ENCODE measurements around the gene GAREM2.
A peak's percentile ranks its signal among the peaks of the same experiment; 100 is the strongest.

GAREM2 gene

DNA sequence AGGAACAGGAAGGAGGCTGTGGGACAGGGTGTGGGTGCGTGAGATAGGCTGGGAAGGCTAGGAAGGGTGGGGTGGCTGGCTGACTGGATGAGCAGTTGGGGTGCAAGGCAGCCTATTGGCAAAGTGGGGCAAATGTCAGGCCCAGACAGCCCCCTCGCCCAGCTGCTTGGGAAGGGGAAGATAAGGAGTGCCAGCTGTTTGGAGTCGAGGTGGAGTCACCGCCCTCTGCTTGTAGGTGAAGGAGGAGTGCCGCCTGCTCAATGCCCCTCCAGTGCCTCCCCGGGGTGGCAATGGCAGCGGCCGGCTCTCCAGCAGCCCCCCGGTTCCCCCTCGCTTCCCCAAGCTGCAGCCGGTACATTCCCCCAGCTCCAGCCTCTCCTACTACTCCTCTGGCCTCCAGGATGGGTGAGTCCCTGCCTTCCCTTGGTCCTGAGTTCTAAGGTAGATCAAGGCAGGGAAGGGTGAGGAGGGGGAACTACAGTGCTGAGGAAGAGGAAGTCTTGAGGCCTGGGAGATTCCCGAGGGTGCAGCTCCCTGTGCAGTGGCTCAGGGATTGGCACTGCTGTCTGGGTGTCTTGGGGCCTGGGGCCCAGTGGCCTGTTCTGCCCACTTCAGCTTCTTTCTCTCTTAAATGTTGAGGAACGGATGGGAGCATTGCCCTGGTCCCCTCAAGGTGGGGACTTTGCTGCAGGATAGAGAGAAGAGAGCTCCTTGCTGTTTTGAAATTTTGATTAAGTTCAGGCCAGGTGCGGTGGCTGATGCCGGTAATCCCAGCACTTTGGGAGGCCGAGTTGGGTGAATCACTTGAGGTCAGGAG is 13.3 kb downstream of the GAREM2 start:
- Histone ChIP-seq H3K27me3 (peaks cover 31% of the 10 kb centered on the region), H4K20me1 (no peaks in the 10 kb centered on the region), H3K4me3 (peak overlapping the region; percentile 74), H3K4me1 (peaks cover 29% of the 10 kb centered on the region), H3K36me3 (peaks cover 33% of the 10 kb centered on the region), H3K9ac (no peak overlapping the region), H3K4me2 (peak overlapping the region; percentile 82), H3K27ac (no peak overlapping the region), H3K9me3 (no peaks in the 10 kb centered on the region)
- no peak for TF ChIP-seq Cebpa-rat (IDR thresholded peaks at IDR 0.05)

DNA sequence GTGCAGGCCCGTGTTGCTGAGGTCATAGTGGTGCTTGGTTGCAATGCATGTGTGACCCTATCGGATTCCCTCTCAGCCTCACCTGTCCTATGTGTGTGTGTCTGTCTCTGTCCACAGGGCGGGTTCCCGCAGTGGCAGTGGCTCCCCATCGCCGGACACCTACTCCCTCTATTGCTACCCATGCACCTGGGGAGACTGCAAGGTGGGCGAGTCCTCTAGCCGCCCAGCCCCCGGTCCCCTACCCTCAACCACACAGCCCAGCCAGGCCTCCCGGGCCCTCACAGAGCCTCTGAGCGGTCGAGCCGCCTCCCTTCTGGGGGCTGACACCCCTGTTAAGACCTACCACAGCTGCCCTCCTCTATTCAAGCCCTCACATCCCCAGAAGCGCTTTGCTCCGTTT is 14.2 kb downstream of the GAREM2 start:
- H3K9ac ChIP-seq: no peak overlapping the region
- no peak overlapping the region for H3K27ac ChIP-seq
- H3K27me3 ChIP-seq: peaks cover 30% of the 10 kb centered on the region
- peaks cover 42% of the 10 kb centered on the region for H3K36me3 ChIP-seq
- no peaks in the 10 kb centered on the region for H3K9me3 ChIP-seq
- no peak for TF ChIP-seq Cebpa-rat (IDR thresholded peaks at IDR 0.05)
- H4K20me1 ChIP-seq: no peaks in the 10 kb centered on the region
- H3K4me2 ChIP-seq: no peak overlapping the region
- H3K4me3 ChIP-seq: no peak overlapping the region
- peaks cover 29% of the 10 kb centered on the region for H3K4me1 ChIP-seq

DNA sequence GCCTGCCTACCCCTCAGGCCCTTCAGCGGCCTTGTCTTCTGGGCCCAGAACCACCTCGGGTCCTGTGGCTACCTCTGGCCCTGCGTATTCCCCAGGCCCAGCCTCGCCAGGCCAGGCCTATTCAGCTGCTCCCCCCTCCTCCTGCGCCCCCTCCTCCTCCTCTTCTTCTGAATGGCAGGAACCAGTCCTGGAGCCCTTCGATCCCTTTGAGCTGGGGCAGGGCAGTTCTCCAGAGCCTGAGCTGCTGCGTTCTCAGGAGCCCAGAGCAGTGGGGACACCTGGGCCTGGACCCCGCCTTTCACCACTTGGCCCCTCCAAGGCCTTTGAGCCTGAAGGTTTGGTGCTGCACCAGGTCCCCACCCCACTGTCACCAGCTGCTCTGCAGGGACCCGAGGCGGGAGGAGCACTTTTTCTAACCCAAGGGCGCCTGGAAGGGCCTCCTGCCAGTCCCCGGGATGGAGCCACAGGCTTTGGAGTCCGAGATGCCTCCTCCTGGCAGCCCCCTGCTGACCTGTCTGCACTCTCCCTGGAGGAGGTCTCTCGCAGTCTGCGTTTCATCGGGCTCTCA is 14.7 kb downstream of the GAREM2 start:
- Histone ChIP-seq H3K36me3 (peaks cover 47% of the 10 kb centered on the region), H3K27me3 (peaks cover 30% of the 10 kb centered on the region), H3K4me3 (no peak overlapping the region), H3K9ac (no peak overlapping the region), H3K4me1 (peaks cover 29% of the 10 kb centered on the region), H3K9me3 (no peaks in the 10 kb centered on the region), H3K4me2 (no peak overlapping the region), H3K27ac (no peak overlapping the region), H4K20me1 (no peaks in the 10 kb centered on the region)
- no peak for TF ChIP-seq Cebpa-rat (IDR thresholded peaks at IDR 0.05)

DNA sequence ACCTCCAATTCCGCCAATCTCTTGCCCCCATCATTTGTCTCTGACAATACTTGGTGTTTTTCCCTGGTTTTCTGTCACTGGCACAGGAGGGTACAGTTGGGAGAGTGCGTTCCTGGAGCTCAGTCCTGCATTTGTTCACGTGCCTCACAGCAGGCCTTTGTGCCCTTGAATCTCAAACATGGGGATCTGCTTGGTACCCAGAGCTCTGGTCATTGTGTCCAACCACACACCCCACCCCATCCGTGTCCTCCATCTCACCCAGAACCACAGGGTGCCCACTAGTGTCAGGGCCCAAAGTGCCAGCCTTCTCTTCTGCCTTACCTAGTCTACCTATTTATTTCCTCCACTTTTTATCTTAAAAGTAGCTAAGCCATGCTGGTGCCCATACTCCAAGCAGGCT is 16.2 kb downstream of the GAREM2 start:
- no peaks in the 10 kb centered on the region for H4K20me1 ChIP-seq
- H3K27ac ChIP-seq: no peak overlapping the region
- H3K27me3 ChIP-seq: peaks cover 23% of the 10 kb centered on the region
- no peak for TF ChIP-seq Cebpa-rat (IDR thresholded peaks at IDR 0.05)
- peaks cover 28% of the 10 kb centered on the region for H3K4me1 ChIP-seq
- H3K36me3 ChIP-seq: peaks cover 62% of the 10 kb centered on the region
- no peaks in the 10 kb centered on the region for H3K9me3 ChIP-seq
- no peak overlapping the region for H3K4me2 ChIP-seq
- H3K4me3 ChIP-seq: no peak overlapping the region
- H3K9ac ChIP-seq: no peak overlapping the region

DNA sequence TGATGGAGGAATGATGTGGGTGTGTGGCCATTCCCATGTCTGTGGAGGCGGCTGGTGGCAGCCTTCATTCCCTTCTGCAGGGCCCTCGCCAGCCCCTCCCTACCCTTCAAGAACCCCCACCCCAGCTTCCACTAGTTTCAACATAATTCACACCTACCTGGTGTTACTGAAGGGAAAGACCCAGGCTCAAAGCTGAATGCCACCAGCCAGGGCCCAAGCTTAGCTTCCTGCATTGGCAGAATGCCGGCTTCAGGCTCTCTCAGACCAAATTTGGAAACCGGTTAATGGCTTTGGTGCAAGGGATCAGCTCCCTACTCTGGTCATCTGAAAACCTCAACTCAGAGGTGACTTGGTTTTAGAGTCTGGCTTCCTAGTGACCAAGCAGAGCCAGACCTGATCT is 16.9 kb downstream of the GAREM2 start:
- H3K4me2 ChIP-seq: no peak overlapping the region
- peaks cover 17% of the 10 kb centered on the region for H3K27me3 ChIP-seq
- H3K4me3 ChIP-seq: no peak overlapping the region
- peaks cover 23% of the 10 kb centered on the region for H3K4me1 ChIP-seq
- no peaks in the 10 kb centered on the region for H3K9me3 ChIP-seq
- H3K36me3 ChIP-seq: peaks cover 68% of the 10 kb centered on the region
- H4K20me1 ChIP-seq: no peaks in the 10 kb centered on the region
- H3K27ac ChIP-seq: no peak overlapping the region
- no peak overlapping the region for H3K9ac ChIP-seq
- TF ChIP-seq Cebpa-rat (IDR thresholded peaks at IDR 0.05): no peak

DNA sequence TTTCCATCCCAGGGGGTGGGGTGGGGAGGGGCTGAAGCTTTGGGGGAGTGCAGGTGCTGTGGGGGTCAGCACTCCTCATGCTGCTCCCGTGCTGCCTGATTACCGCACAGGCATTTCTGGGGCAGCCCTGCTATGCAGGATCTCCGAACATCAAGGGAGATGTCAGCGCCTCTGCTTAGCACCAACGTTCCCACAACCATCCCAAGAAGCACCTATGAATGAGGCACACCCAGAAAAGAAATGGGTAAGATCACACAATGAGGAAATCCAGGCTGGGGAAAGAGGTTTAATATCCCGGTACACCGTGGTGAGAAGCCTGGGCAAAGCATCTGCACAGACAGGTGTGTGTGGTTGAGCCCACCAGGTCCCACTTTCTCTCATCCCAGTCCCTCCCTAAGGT is 17.5 kb downstream of the GAREM2 start:
- Histone ChIP-seq H4K20me1 (no peaks in the 10 kb centered on the region), H3K4me1 (peaks cover 17% of the 10 kb centered on the region), H3K9me3 (no peaks in the 10 kb centered on the region), H3K27me3 (peaks cover 10% of the 10 kb centered on the region), H3K27ac (no peak overlapping the region), H3K36me3 (peaks cover 75% of the 10 kb centered on the region), H3K4me2 (no peak overlapping the region), H3K4me3 (no peak overlapping the region), H3K9ac (no peak overlapping the region)
- TF ChIP-seq Cebpa-rat (IDR thresholded peaks at IDR 0.05): no peak

DNA sequence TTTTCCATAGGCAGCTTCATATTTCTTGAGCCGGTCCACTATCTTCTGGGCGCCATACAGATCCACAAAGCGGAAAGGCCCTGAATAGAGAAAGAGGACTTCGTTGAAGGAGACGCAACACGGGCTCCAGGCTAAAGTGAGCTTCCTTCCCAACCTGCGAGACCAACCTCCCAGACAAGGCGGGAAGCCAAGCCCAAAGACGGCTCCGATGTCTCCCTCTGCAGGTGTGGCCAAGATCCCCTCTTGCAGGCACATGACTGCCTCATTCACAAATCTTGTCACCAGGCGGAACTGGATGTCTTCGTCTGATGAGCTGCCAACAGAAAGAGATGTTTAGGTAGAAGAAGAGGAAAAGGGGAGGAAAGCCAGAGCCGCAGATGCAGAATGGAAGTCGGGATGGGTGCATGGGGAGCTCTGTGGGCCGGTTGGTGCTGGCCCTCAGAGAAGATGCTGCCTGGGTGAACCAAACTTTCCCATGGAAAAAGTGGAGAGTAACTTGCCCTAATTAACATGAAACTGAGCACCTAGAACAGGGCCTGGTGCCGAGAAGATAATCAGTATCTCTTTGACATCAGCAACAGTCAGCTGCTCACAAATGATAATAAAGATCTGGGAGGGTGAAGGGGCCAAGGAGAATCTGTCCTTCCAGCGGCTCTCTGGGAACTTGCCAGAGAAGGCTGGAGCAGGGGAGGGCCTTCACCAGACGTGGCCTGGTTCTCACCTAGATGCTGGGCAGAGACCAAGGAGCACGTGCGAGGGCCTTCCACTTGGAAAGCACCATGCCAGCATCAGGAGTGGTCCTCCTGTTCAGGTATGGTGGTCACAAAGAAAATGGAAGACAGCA is 18.6 kb downstream of the GAREM2 start:
- Histone ChIP-seq H3K4me3 (no peak overlapping the region), H3K4me1 (peaks cover 7% of the 10 kb centered on the region), H3K27me3 (no peaks in the 10 kb centered on the region), H3K4me2 (no peak overlapping the region), H3K27ac (no peak overlapping the region), H3K36me3 (peaks cover 86% of the 10 kb centered on the region), H3K9ac (no peak overlapping the region), H3K9me3 (no peaks in the 10 kb centered on the region), H4K20me1 (no peaks in the 10 kb centered on the region)
- no peak for TF ChIP-seq Cebpa-rat (IDR thresholded peaks at IDR 0.05)

DNA sequence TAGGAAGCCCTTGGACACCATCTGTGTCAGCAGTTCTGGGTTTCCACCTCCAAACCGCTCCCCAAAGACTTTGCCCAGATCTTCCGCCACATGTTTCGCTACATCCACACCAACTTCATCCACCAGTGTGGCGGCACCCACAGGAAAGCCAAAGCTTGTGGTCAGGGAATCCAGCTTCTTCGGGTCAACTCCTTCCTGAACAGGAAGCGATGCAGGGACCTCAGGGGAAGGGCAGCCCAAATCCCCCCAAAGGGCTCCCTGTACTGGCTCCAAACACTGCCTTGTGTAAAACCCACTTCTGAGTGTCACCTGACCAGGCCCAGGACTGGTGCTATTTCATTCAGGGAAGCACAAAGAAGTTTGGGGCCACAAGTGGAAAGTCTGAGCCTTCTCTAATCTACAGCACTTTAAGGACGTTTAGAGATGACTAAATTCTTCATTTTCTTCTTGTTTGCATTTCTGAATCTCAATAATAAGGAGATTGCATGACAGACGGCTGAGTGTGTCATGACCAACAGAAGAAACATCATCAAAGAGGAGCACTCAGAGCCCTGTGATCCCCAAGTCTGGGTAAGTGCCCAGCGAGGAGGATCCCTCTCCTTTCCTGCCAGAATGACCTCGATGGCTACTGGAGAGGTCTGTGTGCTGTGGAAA is 20.8 kb downstream of the GAREM2 start:
- H3K9ac ChIP-seq: no peak overlapping the region

More for the DNA sequence above, 20.8 kb downstream of the GAREM2 start:
- Histone ChIP-seq H3K27ac (no peak overlapping the region), H3K9me3 (peaks cover 8% of the 10 kb centered on the region; the same call in 1 of the 2 replicates), H3K4me1 (peaks cover 12% of the 10 kb centered on the region; the same call in 1 of the 2 replicates), H3K4me2 (no peak overlapping the region), H4K20me1 (no peaks in the 10 kb centered on the region), H3K4me3 (no peak overlapping the region), H3K36me3 (peaks cover 100% of the 10 kb centered on the region), H3K27me3 (no peaks in the 10 kb centered on the region)
- TF ChIP-seq Cebpa-rat (IDR thresholded peaks at IDR 0.05): no peak

All from BLaER1 (cell line).